HL-60 (cell line): ENCODE data around the gene MAPK10.

Experiments used
- DNase-seq, 2 experiments: peaks; one replicate each; pipeline ENCODE4 v3.0.0-alpha.2; 2010 to 2020; ENCODE audit warnings: low read depth in 1 of 2, low spot score in 1 of 2
- H3K27ac ChIP-seq: fragments of 250-450 bp; sonication (Bioruptor Pico); replicated peaks from 2 replicates; pipeline ENCODE4 v1.5.1; 2020; ENCODE audit warnings: mild to moderate bottlenecking, moderate library complexity
- H3K27me3 ChIP-seq: fragments of 250-450 bp; sonication (Bioruptor Pico); 2 replicates; pipeline ENCODE4 v1.5.1; 2021; ENCODE audit warnings: mild to moderate bottlenecking, moderate library complexity; ENCODE audit not compliant: insufficient read depth, poor library complexity, severe bottlenecking
- H3K4me3 ChIP-seq: replicated peaks from 2 replicates; pipeline ENCODE4 v1.5.1; 2011; ENCODE audit warnings: mild to moderate bottlenecking, control low read depth, low read length; ENCODE audit not compliant: insufficient read depth
- GABPA ChIP-seq: IDR thresholded peaks from 2 replicates; pipeline ENCODE4 v1.6.1; 2012; ENCODE audit warnings: low read depth
- POLR2AphosphoS5 ChIP-seq: IDR thresholded peaks from 2 replicates; pipeline ENCODE4 v1.6.1; 2012; ENCODE audit warnings: low read depth
- SPI1 ChIP-seq: IDR thresholded peaks from 2 replicates; pipeline ENCODE4 v1.6.1; 2012; ENCODE audit warnings: low read depth, mild to moderate bottlenecking, borderline replicate concordance
- TF ChIP-seq, protein P1 (sequence below): IDR thresholded peaks from one replicate; pipeline ENCODE4 v1.5.1; 2011; ENCODE audit warnings: low read length, control low read depth, inconsistent platforms; ENCODE audit not compliant: insufficient read depth
- TF ChIP-seq, protein P2 (sequence below): IDR thresholded peaks from 2 replicates; pipeline ENCODE4 v1.6.1; 2012; ENCODE audit warnings: low read depth; ENCODE audit not compliant: insufficient replicate concordance

The MAPK10 gene

DNA sequence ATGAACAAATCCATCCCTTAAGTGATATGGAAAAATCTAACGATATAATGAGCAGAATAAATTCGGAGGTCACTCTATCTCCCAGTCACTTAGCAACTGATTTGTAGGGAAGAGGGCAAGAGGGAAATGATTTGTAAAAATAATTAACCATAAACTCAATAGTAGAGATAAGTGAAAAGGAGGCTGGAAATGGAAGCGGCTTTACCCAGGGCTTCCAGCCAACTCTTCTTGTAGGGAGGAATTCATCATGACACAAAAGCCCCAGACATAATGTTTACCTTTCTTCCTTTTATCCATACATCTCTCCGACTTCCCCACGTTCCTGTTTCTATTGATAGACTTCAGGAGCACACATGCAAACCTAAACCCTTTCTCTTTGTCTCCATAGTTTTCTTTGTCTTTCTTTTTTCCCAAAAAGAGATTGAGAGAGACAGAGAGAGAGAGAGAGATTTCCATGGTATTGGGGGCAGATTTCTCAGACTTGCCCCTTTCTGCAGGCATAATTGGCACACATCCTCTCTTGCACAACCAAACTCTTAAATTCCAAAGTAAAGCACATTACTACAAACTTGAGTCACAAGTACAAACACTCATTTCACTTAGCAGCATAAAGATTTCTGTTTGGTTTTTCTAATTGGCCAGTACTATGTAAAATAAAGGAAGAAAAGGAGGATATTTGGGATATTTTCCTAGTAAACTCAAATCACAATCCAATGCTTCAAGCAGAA, 140.9 kb downstream of the MAPK10 start:
- Histone ChIP-seq H3K27ac (no peak overlapping the region), H3K27me3 (no peaks in the 10 kb centered on the region), H3K4me3 (no peak overlapping the region)
- TF ChIP-seq GABPA (no peak), SPI1 (no peak), POLR2AphosphoS5 (no peak)
- TF ChIP-seq, protein P1, sequence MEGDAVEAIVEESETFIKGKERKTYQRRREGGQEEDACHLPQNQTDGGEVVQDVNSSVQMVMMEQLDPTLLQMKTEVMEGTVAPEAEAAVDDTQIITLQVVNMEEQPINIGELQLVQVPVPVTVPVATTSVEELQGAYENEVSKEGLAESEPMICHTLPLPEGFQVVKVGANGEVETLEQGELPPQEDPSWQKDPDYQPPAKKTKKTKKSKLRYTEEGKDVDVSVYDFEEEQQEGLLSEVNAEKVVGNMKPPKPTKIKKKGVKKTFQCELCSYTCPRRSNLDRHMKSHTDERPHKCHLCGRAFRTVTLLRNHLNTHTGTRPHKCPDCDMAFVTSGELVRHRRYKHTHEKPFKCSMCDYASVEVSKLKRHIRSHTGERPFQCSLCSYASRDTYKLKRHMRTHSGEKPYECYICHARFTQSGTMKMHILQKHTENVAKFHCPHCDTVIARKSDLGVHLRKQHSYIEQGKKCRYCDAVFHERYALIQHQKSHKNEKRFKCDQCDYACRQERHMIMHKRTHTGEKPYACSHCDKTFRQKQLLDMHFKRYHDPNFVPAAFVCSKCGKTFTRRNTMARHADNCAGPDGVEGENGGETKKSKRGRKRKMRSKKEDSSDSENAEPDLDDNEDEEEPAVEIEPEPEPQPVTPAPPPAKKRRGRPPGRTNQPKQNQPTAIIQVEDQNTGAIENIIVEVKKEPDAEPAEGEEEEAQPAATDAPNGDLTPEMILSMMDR = no peak
- DNase-seq = no peak

DNA sequence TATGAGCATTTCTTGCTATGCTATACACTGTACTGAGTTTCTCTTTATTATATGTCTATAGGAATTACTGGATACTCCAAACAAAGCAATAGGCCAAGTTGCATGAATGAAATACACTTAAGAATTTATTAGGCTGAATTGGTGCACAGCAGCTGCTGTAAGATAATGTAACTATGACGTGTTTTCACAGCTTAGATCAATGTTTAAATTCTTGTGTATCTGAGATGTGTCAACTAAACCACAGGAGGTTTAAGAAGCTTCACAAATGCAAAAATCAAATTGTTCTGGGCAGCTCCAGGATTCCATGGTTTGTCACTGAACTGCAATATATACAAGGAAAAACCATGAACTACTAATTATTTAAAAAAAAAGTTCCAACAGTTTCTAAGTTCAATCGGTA, 156.7 kb downstream of the MAPK10 start:
- Histone ChIP-seq H3K4me3 (no peak overlapping the region), H3K27ac (no peak overlapping the region), H3K27me3 (no peaks in the 10 kb centered on the region)
- TF ChIP-seq, protein P2, sequence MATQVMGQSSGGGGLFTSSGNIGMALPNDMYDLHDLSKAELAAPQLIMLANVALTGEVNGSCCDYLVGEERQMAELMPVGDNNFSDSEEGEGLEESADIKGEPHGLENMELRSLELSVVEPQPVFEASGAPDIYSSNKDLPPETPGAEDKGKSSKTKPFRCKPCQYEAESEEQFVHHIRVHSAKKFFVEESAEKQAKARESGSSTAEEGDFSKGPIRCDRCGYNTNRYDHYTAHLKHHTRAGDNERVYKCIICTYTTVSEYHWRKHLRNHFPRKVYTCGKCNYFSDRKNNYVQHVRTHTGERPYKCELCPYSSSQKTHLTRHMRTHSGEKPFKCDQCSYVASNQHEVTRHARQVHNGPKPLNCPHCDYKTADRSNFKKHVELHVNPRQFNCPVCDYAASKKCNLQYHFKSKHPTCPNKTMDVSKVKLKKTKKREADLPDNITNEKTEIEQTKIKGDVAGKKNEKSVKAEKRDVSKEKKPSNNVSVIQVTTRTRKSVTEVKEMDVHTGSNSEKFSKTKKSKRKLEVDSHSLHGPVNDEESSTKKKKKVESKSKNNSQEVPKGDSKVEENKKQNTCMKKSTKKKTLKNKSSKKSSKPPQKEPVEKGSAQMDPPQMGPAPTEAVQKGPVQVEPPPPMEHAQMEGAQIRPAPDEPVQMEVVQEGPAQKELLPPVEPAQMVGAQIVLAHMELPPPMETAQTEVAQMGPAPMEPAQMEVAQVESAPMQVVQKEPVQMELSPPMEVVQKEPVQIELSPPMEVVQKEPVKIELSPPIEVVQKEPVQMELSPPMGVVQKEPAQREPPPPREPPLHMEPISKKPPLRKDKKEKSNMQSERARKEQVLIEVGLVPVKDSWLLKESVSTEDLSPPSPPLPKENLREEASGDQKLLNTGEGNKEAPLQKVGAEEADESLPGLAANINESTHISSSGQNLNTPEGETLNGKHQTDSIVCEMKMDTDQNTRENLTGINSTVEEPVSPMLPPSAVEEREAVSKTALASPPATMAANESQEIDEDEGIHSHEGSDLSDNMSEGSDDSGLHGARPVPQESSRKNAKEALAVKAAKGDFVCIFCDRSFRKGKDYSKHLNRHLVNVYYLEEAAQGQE = no peak
- TF ChIP-seq SPI1 (no peak), GABPA (no peak), POLR2AphosphoS5 (no peak)
- TF ChIP-seq, protein P1 = no peak
- no peak for DNase-seq

DNA sequence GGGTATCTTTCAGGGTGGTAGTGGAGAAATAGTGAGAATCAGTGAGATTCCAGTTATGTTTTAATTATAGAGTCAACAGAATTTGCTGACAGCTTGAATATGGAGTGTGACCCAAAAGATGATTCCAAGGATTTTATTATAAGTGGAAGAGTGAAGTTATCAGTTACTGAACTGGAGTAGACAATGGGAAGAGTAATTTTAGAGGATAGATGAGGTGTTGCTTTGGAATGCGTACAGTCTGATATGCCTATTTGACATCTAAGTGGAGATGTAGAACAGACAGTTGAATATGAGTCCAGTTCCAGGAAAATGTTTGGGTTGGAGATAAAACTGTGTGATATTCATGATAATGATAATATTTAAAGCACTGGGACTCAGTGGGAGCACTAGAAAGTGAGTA, 174.2 kb downstream of the MAPK10 start:
- no peak overlapping the region for H3K4me3 ChIP-seq
- DNase-seq = no peak
- TF ChIP-seq GABPA = no peak
- H3K27ac ChIP-seq = no peak overlapping the region
- H3K27me3 ChIP-seq = no peaks in the 10 kb centered on the region

DNA sequence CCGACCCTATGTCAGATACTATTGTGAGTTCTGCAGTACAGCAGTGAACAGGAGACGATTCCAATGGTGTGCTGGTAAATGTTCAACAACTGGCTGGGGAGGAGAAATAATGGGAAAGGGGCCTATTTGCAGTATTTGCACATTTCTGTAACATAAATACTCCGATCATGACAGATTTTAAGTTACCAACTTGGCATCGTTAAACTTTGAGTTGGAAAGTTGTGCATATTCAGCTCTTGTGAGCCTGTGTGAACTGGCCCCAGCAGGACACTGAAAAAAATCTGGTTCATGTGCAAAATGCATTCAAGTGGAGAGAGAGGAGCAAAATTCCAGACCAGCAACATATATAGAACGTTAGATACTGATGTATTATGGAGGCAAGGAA, 175.0 kb downstream of the MAPK10 start:
- Histone ChIP-seq H3K27me3 (no peaks in the 10 kb centered on the region), H3K27ac (no peak overlapping the region), H3K4me3 (no peak overlapping the region)
- TF ChIP-seq, protein P1 = no peak
- no peak for TF ChIP-seq GABPA
- TF ChIP-seq SPI1 = no peak
- no peak for TF ChIP-seq POLR2AphosphoS5
- TF ChIP-seq, protein P2 = no peak
- no peak for DNase-seq
